AG10803 (cell line): ENCODE data around the gene POLR2J.
A peak's percentile ranks its signal among the peaks of the same experiment; 100 is the strongest.
"Not testable (repeated sequence)": the region's sequence is repeated elsewhere in the genome, so short reads cannot be mapped to it uniquely, and the experiment has no call there.

Experiments used
- DNase-seq: peaks from one replicate; pipeline ENCODE4 v3.0.0; 2010; ENCODE audit warnings: low read depth
- H3K4me3 ChIP-seq: 2 replicates; pipeline ENCODE4 v1.5.1; 2011; ENCODE audit warnings: mild to moderate bottlenecking, low read length, control low read depth

The POLR2J gene

GRCh38 chr7:102478314-102479208 lies at the start of gene POLR2J:
TSS of gene POLR2J (minus strand) at chr7:102478922. CDS start at chr7:102478860, 62 bp downstream.
- peak; percentile 46 for DNase-seq
- H3K4me3 ChIP-seq = peak within 1 kb of the TSS; percentile 47

GRCh38 chr7:102527822-102528793 lies 49.4 kb upstream of the POLR2J start:
- not testable (repeated sequence) for H3K4me3 ChIP-seq, DNase-seq

- not testable (repeated sequence) for H3K4me3 ChIP-seq, DNase-seq
These were observed 48.5 kb upstream of the POLR2J start for GRCh38 chr7:102527182-102527581.

GRCh38 chr7:102524803-102525202 lies 46.1 kb upstream of the POLR2J start:
- not testable (repeated sequence) for DNase-seq, H3K4me3 ChIP-seq

GRCh38 chr7:102520797-102521196 lies 42.1 kb upstream of the POLR2J start:
- not testable (repeated sequence) for DNase-seq, H3K4me3 ChIP-seq

GRCh38 chr7:102517550-102518147 lies 38.9 kb upstream of the POLR2J start, which contains the start of gene RASA4B:
TSS of gene RASA4B (minus strand) at chr7:102517777. CDS start at chr7:102517710, 67 bp downstream.
- not testable (repeated sequence) for DNase-seq

GRCh38 chr7:102516951-102517350 lies 38.2 kb upstream of the POLR2J start:
- H3K4me3 ChIP-seq, DNase-seq: not testable (repeated sequence)

More at GRCh38 chr7:102517550-102518147, 38.9 kb upstream of the POLR2J start, which contains the start of gene RASA4B:
- H3K4me3 ChIP-seq = peak within 1 kb of the TSS; percentile 46

- not testable (repeated sequence) for DNase-seq, H3K4me3 ChIP-seq
These were observed 37.2 kb upstream of the POLR2J start for GRCh38 chr7:102515889-102516288.

- DNase-seq, H3K4me3 ChIP-seq: not testable (repeated sequence)
These were observed 36.4 kb upstream of the POLR2J start for GRCh38 chr7:102514881-102515721.

- H3K4me3 ChIP-seq = peak overlapping the region; percentile 53
- DNase-seq = peak; percentile 61
These were observed 34.0 kb upstream of the POLR2J start for GRCh38 chr7:102512642-102513221.

- not testable (repeated sequence) for H3K4me3 ChIP-seq, DNase-seq
These were observed 33.3 kb upstream of the POLR2J start for GRCh38 chr7:102511860-102512522.

- DNase-seq, H3K4me3 ChIP-seq: not testable (repeated sequence)
These were observed 31.9 kb upstream of the POLR2J start for GRCh38 chr7:102510575-102510974.

GRCh38 chr7:102507410-102508088 lies 28.8 kb upstream of the POLR2J start:
- not testable (repeated sequence) for H3K4me3 ChIP-seq, DNase-seq

GRCh38 chr7:102505298-102506185 lies 26.8 kb upstream of the POLR2J start:
- not testable (repeated sequence) for DNase-seq, H3K4me3 ChIP-seq

GRCh38 chr7:102503141-102503540 lies 24.4 kb upstream of the POLR2J start:
- DNase-seq = not testable (repeated sequence)

GRCh38 chr7:102498321-102498720 lies 19.6 kb upstream of the POLR2J start:
- H3K4me3 ChIP-seq, DNase-seq: not testable (repeated sequence)

More at GRCh38 chr7:102503141-102503540, 24.4 kb upstream of the POLR2J start:
- H3K4me3 ChIP-seq = not testable (repeated sequence)
